SK-N-MC (cell line): ENCODE results near the gene TP63.

ENCODE experiments used
- DNase-seq: peaks from one replicate; pipeline ENCODE4 v3.0.0-alpha.2; 2011; ENCODE audit warnings: low read depth, low spot score
- H3K27ac ChIP-seq: fragments of 200-600 bp; sonication (generic); 2 replicates; pipeline ENCODE4 v1.5.1; 2016; ENCODE audit warnings: mixed run types
- H3K36me3 ChIP-seq: fragments of 200-600 bp; sonication (generic); 2 replicates; pipeline ENCODE4 v1.6.1; 2017; ENCODE audit warnings: antibody characterized with exemption, low read length, mixed read lengths; ENCODE audit not compliant: insufficient read depth
- H3K4me3 ChIP-seq: fragments of 200-600 bp; sonication (generic); 2 replicates; pipeline ENCODE4 v1.5.1; 2016
- H3K9ac ChIP-seq: fragments of 200-600 bp; sonication (generic); 2 replicates; pipeline ENCODE4 v1.8.0; 2017; ENCODE audit warnings: mixed run types, mixed read lengths; ENCODE audit not compliant: insufficient read length
- H3K9me3 ChIP-seq: fragments of 200-600 bp; sonication (generic); 2 replicates; pipeline ENCODE4 v1.6.1; 2017; ENCODE audit warnings: low read depth, mild to moderate bottlenecking, antibody characterized with exemption, low read length, moderate library complexity, mixed read lengths
- EZH2 ChIP-seq: fragments of 200-600 bp; sonication (generic); IDR thresholded peaks from one replicate; pipeline ENCODE4 v1.6.1; 2017; ENCODE audit warnings: antibody characterized with exemption
- FOXP2 ChIP-seq: optimal IDR thresholded peaks from 2 replicates; pipeline ENCODE3; 2011; ENCODE audit warnings: mild to moderate bottlenecking, moderate library complexity; ENCODE audit not compliant: insufficient read depth; ENCODE audit errors: extremely low read length, control extremely low read depth
- POLR2AphosphoS5 ChIP-seq: IDR thresholded peaks from 2 replicates; pipeline ENCODE4 v1.6.1; 2012; ENCODE audit warnings: mild to moderate bottlenecking, low read depth, low read length, borderline replicate concordance

Gene TP63

DNA sequence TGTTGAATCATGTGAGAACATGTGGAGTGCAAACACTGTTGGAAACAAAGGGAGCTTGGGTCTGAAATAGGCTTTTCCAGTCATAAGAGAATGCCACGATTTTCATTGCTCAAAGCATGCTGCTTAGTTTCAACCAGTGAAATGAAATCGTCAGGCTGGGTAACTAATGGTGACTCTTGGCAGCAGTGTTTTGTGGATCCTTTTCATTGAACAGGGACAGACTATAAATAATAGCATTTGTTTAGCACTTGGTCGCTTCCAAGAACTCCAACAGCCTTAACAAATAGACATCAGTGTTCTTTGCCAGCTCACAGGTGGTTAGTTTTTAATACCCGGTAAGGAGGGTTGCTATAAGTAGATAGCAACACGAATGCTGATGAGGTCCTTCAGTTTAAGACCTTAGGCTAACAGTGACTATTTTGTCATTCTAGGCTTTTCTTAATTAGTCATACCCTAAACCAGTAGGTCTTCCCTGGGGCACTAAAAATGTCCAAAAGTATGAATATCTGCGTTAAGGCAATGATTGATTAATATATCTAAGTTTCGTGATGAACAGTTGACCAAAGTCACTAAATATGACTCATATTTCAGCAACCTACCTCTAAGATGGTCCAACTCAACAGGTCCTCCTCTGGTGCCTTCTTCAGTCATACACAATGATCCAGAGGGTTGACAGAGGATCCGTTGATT, 15.8 kb downstream of the TP63 start:
- Histone ChIP-seq H3K36me3 (no peaks in the 10 kb centered on the region), H3K27ac (no peak overlapping the region), H3K4me3 (no peak overlapping the region), H3K9ac (no peak overlapping the region), H3K9me3 (no peaks in the 10 kb centered on the region)
- no peak for TF ChIP-seq FOXP2
- no peak for DNase-seq

DNA sequence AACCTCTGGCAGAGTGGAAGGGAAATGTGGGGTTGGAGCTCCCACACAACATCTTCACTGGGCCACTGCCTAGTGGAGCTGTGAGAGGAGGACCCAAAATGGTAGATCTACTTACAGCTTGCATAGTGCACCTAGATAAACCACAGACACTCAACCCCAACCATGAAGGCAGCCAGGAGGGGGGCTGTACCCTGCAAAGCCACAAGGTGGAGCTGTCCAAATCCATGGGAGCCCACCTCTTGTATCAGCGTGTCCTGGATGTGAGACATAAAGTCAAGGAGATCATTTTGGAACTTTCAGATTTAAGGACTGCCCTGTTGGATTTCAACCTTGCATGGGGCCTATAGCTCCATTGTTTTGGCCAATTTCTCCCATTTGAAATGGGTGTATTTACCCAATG, 20.9 kb downstream of the TP63 start:
- Histone ChIP-seq H3K9me3 (peaks cover 9% of the 10 kb centered on the region; the same call in 1 of the 2 replicates), H3K4me3 (no peak overlapping the region), H3K27ac (no peak overlapping the region), H3K36me3 (peaks cover 20% of the 10 kb centered on the region; the same call in 1 of the 2 replicates), H3K9ac (no peak overlapping the region)
- DNase-seq = no peak
- no peak for TF ChIP-seq FOXP2
- TF ChIP-seq POLR2AphosphoS5 = no peak
- no peak for TF ChIP-seq EZH2

DNA sequence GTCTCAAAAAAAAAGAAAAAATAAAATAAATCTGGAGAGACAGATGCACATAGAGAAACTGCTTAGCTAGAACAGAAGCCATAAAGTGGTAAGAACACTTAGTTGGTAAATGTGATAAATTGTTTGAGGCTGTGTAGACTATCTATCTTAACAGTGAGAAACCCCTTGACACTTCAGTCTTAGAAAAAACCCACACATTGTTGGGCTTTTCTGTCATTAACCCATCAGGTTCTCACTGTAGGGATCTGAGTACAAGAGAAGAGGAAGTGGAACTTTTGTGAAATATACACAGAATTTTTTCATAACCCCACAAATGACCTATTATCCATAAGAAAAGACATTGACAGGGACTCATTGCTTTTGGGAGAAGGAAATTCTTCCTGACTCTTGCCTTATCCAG, 24.4 kb downstream of the TP63 start:
- Histone ChIP-seq H3K9ac (no peak overlapping the region), H3K36me3 (peaks cover 28% of the 10 kb centered on the region), H3K9me3 (peaks cover 9% of the 10 kb centered on the region; the same call in 1 of the 2 replicates), H3K27ac (no peak overlapping the region), H3K4me3 (no peak overlapping the region)
- TF ChIP-seq EZH2 (no peak), POLR2AphosphoS5 (no peak)
- DNase-seq = no peak

DNA sequence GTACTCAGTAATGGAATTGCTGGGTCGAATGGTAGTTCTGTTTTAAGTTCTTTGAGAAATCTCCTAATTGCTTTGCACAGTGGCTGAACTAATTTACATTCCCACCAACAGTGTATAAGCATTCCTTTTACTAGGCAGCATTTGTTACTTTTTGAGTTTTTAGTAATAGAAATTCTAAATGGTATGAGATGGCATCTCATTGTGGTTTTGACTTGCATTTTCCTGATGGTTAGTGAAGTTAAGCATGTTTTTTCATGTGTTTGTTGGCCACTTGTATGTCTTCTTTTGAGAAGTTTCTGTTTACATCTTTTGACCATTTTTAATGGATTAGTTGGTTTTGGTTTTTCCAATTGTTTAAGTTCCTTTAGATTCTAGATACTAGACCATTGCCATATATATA, 28.4 kb downstream of the TP63 start:
- TF ChIP-seq EZH2 = no peak
- TF ChIP-seq FOXP2 = no peak
- no peak for TF ChIP-seq POLR2AphosphoS5
- peaks cover 10% of the 10 kb centered on the region; the same call in 1 of the 2 replicates for H3K9me3 ChIP-seq
- peaks cover 34% of the 10 kb centered on the region for H3K36me3 ChIP-seq
- no peak overlapping the region for H3K27ac ChIP-seq
- H3K9ac ChIP-seq = no peak overlapping the region
- H3K4me3 ChIP-seq = no peak overlapping the region
- no peak for DNase-seq

DNA sequence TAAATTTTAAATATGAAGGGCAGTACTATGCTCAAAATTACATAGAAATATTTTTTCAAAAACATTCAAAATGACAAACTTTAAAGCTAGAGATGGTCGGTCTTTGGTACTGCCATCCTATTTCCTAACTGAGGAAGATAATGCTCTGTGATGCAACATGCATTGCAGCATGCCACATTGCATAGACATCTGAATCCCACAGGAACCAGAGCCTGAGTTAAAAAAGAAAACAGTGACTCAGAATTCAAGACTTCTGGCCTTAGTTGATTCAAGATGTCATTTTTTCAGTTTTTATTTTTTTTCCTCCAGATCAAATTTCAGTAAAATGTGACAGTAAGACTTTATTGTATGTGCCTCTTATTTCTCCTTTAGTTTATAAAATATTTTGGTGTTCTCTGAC, 33.1 kb downstream of the TP63 start:
- DNase-seq = peak; percentile 91
- H3K36me3 ChIP-seq = peaks cover 23% of the 10 kb centered on the region

DNA sequence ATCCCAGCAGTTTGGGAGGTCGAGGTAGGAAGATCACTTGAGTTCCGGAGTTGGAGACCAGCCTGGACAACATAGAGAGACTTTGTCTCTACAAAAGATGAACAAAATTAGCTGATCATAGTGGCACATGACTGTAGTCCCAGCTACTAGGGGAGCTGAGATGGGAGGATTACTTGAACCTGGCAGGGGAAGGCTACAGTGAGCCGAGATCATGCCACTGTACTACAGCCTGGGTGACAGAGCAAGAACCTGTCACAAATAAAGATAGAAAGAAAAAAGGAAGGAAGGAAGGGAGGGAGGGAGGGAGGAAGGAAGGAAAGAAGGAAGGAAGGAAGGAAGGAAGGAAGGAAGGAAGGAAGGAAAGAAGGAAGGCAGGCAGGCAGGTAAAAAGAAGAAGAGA, 41.2 kb downstream of the TP63 start:
- peak overlapping the region; percentile 69 for H3K4me3 ChIP-seq
- DNase-seq = peak; percentile 96
- H3K9ac ChIP-seq = peak overlapping the region; percentile 69
- H3K9me3 ChIP-seq = peaks cover 29% of the 10 kb centered on the region
- peak overlapping the region; percentile 99 for H3K27ac ChIP-seq
- H3K36me3 ChIP-seq = peaks cover 33% of the 10 kb centered on the region

More for the DNA sequence above, 33.1 kb downstream of the TP63 start:
- Histone ChIP-seq H3K9ac (peak overlapping the region; percentile 83), H3K4me3 (peak overlapping the region; percentile 70), H3K9me3 (peaks cover 13% of the 10 kb centered on the region), H3K27ac (peak overlapping the region; percentile 99)
- TF ChIP-seq EZH2 (no peak), POLR2AphosphoS5 (peak; percentile 29; the same call in 1 of the 2 replicates), FOXP2 (no peak)

DNA sequence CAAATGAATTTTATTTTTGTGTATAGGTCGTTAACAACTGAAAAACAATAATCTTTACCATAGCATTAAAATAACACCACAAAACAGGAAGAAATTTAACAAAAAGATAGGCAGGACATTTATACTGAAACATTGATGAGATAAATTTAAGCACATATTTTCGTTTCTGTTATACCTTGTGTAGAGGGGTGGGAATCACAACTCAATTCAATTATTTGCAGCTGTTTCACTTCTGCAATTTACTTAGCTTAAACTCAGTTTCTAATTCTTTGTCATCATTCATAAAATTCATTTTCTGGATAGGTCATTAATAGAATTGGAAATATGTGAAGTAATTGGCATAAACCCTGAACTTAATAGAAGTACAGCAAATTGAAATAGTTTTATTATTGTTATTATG, 42.3 kb downstream of the TP63 start:
- peaks cover 40% of the 10 kb centered on the region for H3K9me3 ChIP-seq
- peak overlapping the region; percentile 99 for H3K27ac ChIP-seq
- H3K36me3 ChIP-seq = peaks cover 41% of the 10 kb centered on the region
- H3K9ac ChIP-seq = peak overlapping the region; percentile 88
- H3K4me3 ChIP-seq = peak overlapping the region; percentile 69
- no peak for DNase-seq
- TF ChIP-seq FOXP2 (no peak), EZH2 (no peak), POLR2AphosphoS5 (no peak)

DNA sequence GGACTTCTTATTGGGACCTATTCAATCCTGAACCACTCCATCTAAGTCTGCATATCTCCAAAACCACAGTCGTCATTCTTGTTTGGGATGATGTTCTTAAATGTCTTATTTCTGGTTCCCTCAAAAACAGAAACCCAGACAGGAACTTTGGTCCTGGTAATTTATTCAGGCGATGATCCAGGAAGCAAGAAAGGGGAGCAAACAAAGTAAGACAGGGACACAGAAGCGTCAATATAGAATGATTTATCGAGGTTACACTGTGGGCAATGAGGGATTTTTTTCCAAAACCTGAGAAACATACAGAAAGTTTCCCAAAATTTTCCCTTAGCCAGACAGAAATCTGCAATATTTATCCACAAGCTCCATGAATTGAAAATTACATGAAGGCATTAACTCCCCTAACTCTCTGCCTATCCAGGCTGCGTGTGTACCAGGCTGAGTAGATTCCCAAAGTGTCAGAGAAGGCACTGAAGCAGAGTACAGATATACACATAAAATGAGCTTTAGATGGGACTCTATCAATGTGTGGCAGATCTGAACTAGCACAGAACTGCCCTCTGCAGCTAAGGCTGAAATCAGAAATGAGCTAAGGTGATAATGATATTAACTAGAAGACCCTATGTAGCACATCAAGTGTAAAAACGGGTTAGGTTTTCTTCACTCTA, 43.2 kb downstream of the TP63 start:
- peak overlapping the region; percentile 99 for H3K27ac ChIP-seq
- peak overlapping the region; percentile 69 for H3K4me3 ChIP-seq
- TF ChIP-seq FOXP2 = no peak
- TF ChIP-seq POLR2AphosphoS5 = no peak
- TF ChIP-seq EZH2 = no peak
- H3K36me3 ChIP-seq = peaks cover 39% of the 10 kb centered on the region
- DNase-seq = peak; percentile 55
- H3K9me3 ChIP-seq = peaks cover 38% of the 10 kb centered on the region; the same call in 1 of the 2 replicates
- peak overlapping the region; percentile 88 for H3K9ac ChIP-seq

DNA sequence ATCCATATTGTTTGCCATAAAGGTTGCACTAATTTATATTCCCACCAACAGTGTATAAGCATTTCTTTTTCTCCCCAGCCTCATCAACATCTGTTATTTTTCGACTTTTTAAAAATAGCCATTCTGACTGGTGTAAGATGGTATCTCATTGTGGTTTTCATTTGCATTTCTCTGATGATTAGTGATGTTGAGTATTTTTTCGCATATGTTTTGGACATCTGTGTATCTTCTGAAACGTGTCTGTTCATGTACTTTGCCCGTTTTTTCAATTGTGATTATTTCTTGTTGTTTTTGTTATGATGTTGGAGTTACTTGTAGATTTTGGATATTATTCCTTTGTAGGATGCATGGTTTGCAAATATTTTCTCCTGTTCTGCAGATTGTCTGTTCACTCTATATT, 46.5 kb downstream of the TP63 start:
- Histone ChIP-seq H3K9ac (no peak overlapping the region), H3K36me3 (peaks cover 27% of the 10 kb centered on the region), H3K9me3 (peaks cover 25% of the 10 kb centered on the region), H3K4me3 (no peak overlapping the region), H3K27ac (no peak overlapping the region)
- TF ChIP-seq FOXP2 = no peak
- TF ChIP-seq POLR2AphosphoS5 = no peak
- DNase-seq = no peak
